ENCODE data around the gene OTOF. TPM values are rescaled to one million over a fixed set of nuclear protein-coding genes. Genes with fewer than 3 reads are reported as not detected.

Gene OTOF
- total RNA-seq, 2 experiments from 2014 or later, result 2.3 to 2.6 TPM

DNA sequence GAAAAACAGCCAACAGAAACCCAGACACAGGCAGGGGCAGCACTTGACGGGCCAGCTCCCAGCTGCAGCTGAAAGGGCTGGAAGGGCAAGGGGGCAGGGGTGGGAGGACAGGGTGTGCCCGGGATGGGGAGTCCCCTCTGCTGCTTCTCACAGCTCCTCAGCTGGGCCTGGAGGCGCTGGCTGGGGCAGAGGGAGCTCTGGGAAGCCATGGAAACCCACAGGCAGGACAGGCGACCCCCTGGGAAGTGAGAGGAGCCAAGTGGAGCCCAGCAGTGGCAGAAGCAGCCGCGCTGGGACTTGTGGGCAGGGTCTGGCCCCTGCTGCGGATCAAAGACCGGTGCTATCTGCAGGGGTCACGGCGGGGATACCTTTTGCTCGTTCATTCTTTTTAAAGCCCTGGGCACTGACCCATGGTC, 20.7 kb downstream of the OTOF start:
- CTCF ChIA-PET, result no interaction called here

DNA sequence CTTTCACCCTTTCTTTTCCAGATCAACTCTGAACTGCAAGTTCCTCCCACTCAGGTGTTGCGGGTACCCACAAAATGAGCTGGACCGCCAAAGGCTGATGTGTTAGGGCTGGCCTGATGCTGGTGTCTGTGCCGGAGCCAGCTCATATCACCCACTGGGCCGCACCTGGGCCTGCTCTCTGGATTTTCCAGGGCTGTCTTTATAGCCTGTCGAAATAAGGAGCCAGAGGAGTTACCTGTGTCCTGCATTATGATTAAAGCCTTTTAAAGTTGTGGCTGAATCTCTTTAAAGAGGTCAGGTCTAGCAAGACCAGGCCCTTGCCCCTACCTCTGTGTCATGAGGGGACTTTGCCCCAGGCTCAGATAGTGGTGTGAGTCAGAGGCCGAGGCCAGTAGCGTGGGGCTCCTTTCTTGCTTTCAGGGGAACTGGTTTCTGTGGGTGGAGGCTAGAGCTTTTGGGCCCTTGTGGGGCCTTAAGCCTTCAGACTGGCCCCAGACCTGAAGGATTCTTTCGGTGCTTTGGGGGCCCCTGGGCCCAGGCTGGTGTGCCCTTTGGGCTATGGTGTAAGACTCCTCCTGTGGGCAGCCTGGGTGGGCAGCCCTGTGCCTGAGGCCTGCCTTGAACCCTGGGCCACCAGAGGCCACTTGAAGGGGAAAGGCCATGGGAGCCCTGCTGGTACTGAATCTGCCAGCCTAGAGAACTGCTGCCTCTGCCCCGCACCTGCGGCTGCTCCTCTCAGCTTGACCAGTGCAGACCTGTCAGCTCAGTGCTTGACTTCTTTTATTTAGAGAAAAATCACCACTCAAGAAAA, 21.3 kb downstream of the OTOF start:
- POLR2A ChIA-PET, result no interaction called here
- CTCF ChIA-PET, result interaction anchor here (1.1 kb wide), 1 partner anchor 121 kb away, joined by 3 read pairs; no protein-coding TSS in a partner anchor

More for the DNA sequence above, 20.7 kb downstream of the OTOF start:
- POLR2A ChIA-PET, result no interaction called here

GRCh38 chr2:26455670-26456439, 22.1 kb downstream of the OTOF start:
- ChIA-PET CTCF (interaction anchor here (1.1 kb wide), 1 partner anchor 122 kb away, joined by 3 read pairs; no protein-coding TSS in a partner anchor), POLR2A (no interaction called here)

- POLR2A ChIA-PET, result no interaction called here
- CTCF ChIA-PET, result no interaction called here
Observed at GRCh38 chr2:26455037-26455669, 22.8 kb downstream of the OTOF start.

DNA sequence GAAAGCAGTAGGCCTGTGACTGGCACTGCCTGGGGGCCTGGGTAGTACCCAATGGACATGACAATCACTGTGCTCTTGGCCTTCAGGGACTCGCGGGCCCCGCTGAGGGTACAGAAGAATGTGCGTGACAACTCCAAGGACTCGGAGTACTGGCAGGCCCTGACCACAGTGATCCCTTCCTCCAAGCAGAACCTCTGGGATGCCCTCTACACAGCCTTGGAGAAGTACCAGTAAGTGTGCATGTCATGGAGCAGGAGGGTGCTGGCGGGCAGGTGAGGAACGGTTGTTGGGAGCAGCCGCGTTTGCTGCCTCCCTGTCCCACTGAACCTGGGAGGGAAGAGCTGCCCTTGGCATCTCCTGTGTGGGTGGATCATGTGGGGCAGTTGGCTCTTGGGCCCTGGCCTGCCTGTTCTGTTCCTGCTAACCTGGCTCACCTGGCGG, 23.3 kb downstream of the OTOF start:
- POLR2A ChIA-PET, result no interaction called here
- CTCF ChIA-PET, result no interaction called here

DNA sequence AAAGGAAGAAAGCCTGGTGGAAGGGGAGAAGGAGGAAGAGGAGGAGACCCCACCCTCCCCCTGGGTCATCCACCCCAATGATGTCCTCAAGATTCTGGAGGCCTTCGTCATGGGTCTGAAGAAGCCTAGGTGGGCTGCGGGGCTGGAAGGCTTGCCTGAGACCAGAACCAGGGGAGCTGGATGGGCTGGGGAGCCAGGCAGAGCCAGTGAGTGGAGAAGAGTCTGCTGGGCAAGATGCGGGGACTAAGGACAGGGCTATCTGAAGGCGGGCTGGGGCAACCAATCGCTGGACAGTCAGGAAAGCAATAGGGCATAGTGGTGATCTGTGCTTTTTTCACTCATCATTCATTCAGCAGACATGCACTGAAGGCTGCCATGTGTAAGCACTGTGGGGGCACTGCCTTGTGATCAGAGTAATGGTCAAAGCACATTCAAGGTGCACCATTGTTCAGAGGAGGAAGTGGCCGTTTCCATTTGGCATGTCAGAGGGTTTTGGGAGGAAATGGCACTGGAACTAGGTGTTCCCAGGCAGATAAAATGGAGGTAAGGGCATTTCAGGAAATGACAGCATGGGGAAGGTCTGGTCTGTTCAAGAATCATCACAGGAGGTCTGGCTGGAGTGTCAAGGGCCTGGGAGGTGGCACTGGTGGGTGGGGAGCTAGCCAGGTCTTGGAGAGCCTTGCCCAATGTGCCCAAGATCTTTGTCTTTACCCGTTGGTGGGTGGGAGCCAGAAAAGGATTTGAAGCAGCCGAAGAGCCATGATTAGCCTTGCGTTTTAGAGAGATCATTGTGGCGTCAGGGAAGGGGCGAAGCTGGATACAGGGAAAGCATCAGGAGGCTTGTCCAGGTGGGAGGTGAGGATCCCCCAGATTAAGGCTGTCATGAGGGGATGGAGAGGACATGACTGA, 24.2 kb downstream of the OTOF start:
- CTCF ChIA-PET, result no interaction called here
- POLR2A ChIA-PET, result no interaction called here

DNA sequence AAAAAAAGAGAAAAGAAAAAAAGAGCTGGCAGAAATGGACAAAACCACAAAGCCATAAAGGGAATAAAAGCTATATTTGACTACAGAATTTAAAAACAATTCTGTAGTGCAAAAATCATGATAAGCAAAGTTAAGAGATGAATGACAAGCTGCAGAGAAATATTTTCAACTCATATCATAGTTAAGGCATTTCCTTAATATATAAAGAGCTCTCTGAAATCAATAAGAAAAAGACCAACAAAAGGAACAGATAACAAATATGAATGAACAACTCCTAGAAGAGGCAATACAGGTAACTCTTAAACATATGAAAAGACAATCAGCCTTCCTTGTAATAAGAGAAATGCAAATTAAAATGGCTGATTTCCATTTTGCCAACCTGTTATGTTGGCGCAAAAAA, 26.2 kb downstream of the OTOF start:
- ChIA-PET CTCF (interaction anchor here (1.4 kb wide), 1 partner anchor 126 kb away, joined by 3 read pairs; no protein-coding TSS in a partner anchor), POLR2A (interaction anchor here (0.6 kb wide), 1 partner anchor 1980 kb away, joined by 4 read pairs; no protein-coding TSS in a partner anchor)

DNA sequence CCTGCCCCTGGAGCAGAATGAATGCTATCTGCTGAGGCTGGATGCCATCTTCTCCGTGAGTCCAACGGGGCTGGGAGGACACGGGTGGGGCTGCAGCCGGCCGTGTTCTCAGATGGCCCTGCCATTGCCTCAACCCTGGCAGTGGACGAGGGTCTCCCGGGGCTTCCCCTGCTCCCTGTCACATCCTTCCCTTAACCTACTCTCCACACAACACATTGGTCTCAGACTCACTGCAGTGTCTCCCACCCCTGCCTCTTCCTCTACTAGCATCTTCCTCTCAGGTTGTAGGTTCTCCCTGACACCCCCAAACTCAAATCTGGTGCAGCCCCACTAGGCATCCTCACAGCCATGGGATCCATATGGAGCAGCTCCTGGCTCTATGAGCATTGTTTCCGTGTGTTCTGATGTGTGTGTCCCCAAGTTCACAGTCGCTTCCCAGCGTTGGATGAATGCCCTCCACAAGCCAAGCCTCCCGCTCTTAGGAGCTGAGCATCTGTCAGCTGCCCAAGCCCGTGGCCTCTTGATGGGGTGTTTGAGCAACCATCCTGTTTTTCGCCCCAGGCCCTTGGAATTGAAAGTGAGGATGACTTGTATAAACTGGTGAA, 27.8 kb downstream of the OTOF start:
- ChIA-PET POLR2A (no interaction called here), CTCF (interaction anchor here (1.4 kb wide), 1 partner anchor 128 kb away, joined by 3 read pairs; no protein-coding TSS in a partner anchor)

GRCh38 chr2:26449278-26450030, 28.5 kb downstream of the OTOF start:
- ChIA-PET POLR2A (no interaction called here), CTCF (no interaction called here)

- POLR2A ChIA-PET, result no interaction called here
- CTCF ChIA-PET, result no interaction called here
Observed at GRCh38 chr2:26448651-26449050, 29.3 kb downstream of the OTOF start.

GRCh38 chr2:26444236-26444635, 33.7 kb downstream of the OTOF start:
- POLR2A ChIA-PET, result no interaction called here
- CTCF ChIA-PET, result no interaction called here

- ChIA-PET POLR2A (no interaction called here), CTCF (no interaction called here)
Observed at GRCh38 chr2:26442707-26443106, 35.2 kb downstream of the OTOF start.

- CTCF ChIA-PET, result no interaction called here
- POLR2A ChIA-PET, result no interaction called here
Observed at GRCh38 chr2:26442301-26442700, 35.6 kb downstream of the OTOF start.

DNA sequence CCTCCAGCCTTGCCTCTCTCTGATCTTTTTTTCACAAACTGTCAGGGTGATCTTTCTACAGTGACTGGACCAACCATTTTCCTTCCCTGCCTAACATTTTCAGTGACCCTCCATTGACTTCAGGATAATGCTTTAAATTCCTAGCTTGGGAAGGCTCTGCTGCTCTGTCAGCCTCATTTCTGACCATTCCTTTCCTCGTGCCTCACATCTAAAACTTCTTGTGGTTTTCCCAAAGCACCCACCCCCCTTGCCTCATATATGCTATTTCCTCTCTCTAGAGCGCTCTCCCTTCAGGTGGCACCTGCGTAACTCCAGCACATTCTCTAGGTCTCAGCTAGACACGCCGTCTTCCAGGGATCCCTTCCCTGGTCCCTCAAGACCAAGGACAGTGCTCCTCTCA, 39.0 kb downstream of the OTOF start:
- POLR2A ChIA-PET, result no interaction called here
- CTCF ChIA-PET, result no interaction called here

GRCh38 chr2:26438526-26438925, 39.4 kb downstream of the OTOF start:
- ChIA-PET CTCF (no interaction called here), POLR2A (no interaction called here)

DNA sequence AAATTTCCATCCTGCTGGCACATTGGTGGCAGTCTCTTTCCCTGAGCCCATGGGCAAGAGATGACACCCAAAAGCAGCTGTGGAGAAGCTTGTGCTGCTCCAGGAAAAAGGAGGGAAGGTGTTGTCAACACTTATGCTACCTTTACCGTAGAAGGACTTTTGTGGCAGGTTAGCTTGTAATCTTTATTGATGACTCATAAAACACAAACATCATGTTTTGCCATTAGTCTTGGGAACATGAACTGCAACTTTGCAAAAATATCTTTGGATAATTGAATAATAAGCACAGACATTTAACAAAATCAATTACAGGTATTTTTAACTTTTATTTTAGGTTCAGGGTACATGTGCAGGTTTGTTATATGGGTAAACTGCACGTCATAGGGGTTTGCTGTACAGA, 42.8 kb downstream of the OTOF start:
- POLR2A ChIA-PET, result no interaction called here

DNA sequence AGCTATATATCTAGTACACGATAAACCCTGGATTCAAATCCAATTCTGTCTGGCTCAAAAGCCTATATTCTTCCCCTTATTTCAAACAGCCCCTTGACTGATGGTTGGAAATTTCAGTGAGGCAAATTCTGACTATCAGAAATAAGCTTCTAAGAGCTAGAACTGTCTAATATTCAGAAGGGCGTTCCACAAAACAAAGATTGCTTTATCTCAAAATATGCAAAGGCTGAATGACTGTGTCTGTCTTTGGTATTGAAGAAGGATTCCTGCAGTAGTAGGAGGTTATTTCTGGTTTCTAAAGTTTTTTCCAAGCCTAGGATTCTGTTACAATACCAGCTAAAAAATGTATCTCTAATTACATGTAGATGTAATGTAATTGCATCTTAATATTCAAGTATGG, 45.1 kb downstream of the OTOF start:
- ChIA-PET POLR2A (interaction anchor here (0.5 kb wide), 1 partner anchor 538 kb away, joined by 3 read pairs; no protein-coding TSS in a partner anchor), CTCF (no interaction called here)

More for the DNA sequence above, 42.8 kb downstream of the OTOF start:
- CTCF ChIA-PET, result no interaction called here

- POLR2A ChIA-PET, result no interaction called here
- CTCF ChIA-PET, result no interaction called here
Observed at GRCh38 chr2:26432363-26432762, 45.6 kb downstream of the OTOF start.
